Tongue (tissue), 2 donors: Measurements from ENCODE around the gene RTEL1. TPM values are rescaled to one million over a fixed set of nuclear protein-coding genes. Genes with fewer than 3 reads are reported as not detected.
"Not testable (repeated sequence)": the region's sequence is repeated elsewhere in the genome, so short reads cannot be mapped to it uniquely, and the experiment has no call there.

Experiments
- DNase-seq: peaks from one replicate; pipeline ENCODE4 v3.0.0-alpha.2; 2015
- total RNA-seq: library from RNA; depleted of rRNA; stranded (reverse); fragments of >200 nt; gene quantifications from one replicate; pipeline ENCODE4 v1.2.3, GENCODE V29; 2014

RTEL1 gene, protein sequence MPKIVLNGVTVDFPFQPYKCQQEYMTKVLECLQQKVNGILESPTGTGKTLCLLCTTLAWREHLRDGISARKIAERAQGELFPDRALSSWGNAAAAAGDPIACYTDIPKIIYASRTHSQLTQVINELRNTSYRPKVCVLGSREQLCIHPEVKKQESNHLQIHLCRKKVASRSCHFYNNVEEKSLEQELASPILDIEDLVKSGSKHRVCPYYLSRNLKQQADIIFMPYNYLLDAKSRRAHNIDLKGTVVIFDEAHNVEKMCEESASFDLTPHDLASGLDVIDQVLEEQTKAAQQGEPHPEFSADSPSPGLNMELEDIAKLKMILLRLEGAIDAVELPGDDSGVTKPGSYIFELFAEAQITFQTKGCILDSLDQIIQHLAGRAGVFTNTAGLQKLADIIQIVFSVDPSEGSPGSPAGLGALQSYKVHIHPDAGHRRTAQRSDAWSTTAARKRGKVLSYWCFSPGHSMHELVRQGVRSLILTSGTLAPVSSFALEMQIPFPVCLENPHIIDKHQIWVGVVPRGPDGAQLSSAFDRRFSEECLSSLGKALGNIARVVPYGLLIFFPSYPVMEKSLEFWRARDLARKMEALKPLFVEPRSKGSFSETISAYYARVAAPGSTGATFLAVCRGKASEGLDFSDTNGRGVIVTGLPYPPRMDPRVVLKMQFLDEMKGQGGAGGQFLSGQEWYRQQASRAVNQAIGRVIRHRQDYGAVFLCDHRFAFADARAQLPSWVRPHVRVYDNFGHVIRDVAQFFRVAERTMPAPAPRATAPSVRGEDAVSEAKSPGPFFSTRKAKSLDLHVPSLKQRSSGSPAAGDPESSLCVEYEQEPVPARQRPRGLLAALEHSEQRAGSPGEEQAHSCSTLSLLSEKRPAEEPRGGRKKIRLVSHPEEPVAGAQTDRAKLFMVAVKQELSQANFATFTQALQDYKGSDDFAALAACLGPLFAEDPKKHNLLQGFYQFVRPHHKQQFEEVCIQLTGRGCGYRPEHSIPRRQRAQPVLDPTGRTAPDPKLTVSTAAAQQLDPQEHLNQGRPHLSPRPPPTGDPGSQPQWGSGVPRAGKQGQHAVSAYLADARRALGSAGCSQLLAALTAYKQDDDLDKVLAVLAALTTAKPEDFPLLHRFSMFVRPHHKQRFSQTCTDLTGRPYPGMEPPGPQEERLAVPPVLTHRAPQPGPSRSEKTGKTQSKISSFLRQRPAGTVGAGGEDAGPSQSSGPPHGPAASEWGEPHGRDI (N-terminal part only)
- total RNA-seq, result 9.2 TPM

DNA sequence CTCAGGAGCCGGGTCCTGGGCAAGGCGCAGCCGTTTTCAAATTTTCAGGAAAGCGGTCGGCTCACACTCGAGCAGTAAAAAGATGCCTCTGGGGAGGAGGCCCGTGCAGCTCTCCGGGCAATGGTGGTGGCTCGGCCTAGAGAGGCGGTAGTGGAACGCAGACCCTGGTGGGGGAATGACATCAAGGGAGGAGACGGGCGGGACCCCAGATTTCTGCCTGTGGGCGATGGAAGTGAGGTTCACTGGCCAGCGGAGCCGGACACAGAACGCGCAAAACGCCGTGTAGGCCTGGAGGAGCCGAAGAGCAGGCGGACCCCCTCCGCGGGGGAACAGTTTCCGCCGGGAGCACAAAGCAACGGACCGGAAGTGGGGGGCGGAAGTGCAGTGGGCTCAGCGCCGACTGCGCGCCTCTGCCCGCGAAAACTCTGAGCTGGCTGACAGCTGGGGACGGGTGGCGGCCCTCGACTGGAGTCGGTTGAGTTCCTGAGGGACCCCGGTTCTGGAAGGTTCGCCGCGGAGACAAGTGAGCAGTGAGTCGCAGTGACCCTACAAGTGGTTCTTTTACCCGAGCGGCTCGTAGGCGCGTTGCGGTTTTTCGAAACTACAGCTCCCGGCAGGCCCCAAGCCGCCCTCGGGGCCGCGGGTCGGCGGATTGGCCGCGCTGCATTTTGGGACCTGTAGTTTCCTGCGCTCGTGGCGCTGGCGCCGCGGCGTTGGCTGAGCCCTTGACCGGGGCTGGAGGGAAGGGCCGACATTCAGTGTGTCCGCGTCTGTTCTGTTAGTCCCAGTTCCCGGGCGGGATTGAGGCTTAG, at the start of gene RTEL1:
Gene RTEL1 (plus strand): TSS at position 376 of the 812 bp plus-strand sequence. CDS start 1,091 bp downstream, outside the sequence.
- DNase-seq, result peak; percentile 95

DNA sequence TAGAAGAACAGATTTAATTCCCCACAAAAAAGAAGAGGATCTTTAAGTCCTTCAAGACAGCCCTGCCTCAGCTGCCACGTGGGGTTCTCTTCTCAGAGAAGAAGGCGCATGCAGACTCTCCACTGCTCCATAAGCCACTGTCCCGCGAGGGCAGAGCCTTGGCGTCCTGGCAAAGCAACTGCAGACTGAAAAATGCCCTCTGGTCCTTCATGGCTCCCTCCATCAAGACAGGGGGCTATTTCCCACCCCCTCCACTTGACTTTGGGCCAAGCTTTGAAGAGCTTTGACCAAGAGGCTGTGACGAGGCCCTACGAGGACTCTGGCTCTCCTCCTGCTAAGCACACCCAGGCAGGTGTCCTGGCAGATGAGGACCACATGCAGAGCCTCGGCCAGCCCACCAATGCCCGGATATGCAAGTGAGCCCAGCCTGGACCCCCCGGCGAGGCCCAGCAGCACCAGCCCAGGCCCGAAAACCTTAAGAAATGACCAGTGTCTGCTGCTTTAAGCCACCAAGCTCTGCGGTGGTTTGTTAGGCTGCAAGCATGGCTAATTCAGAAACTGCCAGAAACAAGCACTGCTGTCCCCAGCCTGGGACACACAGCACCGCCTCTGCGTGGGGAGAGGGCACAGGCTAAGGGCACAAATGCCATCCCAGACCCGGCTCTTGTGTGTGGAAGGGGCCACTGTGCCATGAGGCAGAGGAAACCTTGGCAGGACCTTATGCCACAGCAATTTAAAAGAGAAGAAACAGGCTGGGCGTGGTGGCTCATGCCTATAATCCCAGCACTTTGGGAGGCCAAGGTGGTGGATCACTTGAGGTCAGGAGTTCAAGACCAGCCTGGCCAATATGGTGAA, 47.3 kb upstream of the RTEL1 start:
- no peak for DNase-seq

DNA sequence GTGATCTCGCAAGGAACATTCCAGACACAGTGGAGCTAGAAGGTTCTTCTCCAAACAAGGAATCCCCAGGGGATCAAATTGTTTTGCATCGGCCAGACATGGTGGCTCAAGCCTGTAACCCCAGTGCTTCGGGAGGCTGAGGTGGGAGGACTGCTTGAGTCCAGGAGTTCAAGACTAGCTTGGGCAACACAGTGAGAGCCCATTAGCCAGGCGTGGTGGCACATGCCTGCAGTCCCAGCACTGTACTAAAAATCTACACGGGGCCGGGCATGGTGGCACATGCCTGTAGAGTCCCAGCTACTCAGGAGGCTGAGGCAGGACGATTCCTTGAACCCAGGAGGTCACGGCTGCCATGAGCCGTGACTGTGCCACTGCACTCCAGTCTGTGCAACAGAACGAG, 46.5 kb upstream of the RTEL1 start:
- DNase-seq, result no peak

DNA sequence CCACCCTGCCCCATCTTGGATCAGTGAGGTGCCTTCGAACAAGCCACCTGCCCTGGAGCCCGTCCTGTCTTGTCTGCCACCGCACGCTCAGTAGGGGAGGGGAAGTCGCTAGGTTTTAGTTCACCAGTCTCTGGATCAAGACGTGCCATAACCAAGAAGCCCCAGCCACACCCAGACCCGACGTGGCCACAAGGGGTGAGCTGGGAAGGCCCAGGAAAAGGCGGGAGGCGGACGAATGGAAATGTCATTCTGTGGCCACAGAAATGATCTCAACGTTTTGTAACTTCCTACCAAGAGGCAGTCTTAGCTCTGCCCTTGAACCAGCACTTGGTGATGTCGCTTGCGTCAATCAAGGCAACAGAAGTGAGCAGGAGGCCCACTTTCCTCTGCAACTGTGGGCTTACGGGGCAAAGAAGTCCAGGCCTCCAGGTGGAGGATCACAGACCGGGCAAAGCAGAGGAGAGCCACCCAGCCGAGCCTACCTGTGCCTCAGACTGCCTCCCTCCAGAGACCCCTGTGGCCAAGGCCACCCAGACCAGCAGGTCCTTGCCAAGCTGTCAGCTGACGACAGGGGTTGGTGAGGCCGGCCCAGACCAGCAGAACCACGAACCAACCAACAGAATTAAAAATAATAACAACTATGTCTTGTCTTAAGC, 45.7 kb upstream of the RTEL1 start:
- DNase-seq, result no peak

DNA sequence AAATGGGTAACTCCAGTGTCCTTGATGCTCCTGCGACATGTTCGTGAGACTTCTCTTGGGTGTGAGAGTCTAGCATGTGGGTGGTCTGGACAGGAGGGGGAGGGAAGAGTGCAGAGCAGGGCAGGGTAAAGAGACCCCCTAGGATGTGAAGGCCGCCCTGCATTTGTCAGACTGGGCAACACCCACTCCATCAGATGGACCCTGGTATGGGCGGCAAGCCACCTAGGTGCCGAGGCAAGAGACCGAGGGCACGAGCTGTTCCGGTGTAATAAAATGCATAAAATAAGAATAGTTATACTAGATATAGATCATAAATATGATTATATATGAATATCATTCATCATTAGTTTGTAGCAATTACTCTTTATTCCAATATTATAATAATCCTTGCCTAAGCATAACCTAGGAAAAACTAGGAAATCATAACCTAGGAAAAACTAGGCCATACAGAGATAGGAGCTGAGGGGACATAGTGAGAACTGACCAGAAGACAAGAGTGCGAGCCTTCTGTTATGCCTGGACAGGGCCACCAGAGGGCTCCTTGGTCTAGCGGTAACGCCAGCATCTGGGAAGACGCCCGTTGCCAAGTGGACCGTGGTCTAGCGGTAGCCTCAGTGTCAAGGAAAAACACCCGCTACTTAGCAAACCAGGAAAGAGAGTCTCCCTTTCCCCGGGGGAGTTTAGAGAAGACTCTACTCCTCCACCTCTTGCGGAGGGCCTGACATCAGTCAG, 44.1 kb upstream of the RTEL1 start:
- DNase-seq, result not testable (repeated sequence)

DNA sequence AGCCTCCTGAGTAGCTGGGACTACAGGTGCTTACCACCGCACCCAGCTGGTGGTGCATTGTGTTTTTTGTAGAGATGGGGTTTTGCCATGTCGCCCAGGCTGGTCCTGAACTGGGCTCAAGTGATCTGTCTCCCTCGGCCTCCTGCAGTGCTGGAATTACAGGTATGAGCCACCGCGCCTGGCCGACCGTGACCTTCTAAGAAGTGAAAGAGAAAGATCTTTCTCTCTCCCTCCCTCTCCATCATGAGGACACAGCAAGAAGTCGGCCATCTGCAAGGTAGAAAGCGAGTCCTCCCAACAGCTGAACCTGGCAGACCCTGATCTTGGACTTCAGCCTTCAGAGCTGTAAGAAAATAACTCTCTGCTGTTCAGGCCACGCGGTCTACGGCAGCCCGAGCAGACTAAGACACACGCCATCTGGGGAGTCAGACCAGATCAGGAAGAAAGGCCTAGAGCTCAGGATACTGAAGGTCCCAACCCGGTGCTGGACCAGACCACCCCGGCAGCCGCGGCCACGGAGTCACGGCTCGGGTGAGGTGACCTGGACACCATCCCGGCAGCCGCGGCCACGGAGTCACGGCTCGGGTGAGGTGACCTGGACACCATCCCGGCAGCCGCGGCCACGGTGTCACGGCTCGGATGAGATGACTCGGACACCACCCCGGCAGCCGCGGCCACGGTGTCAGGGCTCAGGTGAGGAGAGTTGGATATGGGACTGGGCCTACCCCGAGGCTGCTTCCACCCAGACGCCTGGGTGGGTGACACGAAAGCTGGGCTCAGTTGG, 40.8 kb upstream of the RTEL1 start:
- DNase-seq, result no peak

DNA sequence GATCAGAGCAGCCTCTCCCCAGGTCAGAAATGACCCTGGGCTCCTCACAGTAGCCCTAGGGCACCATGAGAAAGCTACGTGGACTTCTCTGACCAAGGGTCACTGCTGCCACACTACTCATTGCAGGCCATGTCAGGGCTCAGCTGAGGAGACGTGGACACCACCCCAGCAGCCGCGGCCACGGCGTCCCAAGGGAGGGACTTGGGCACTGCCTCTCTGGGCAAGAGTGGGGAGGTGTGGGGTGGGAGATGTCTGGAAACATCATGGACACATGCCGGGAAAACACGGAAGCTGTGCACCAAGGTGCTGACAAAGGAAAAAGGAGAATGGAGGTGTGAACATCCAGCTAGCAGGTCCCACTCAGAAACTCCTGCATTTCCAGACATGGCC, 40.2 kb upstream of the RTEL1 start:
- DNase-seq, result no peak

DNA sequence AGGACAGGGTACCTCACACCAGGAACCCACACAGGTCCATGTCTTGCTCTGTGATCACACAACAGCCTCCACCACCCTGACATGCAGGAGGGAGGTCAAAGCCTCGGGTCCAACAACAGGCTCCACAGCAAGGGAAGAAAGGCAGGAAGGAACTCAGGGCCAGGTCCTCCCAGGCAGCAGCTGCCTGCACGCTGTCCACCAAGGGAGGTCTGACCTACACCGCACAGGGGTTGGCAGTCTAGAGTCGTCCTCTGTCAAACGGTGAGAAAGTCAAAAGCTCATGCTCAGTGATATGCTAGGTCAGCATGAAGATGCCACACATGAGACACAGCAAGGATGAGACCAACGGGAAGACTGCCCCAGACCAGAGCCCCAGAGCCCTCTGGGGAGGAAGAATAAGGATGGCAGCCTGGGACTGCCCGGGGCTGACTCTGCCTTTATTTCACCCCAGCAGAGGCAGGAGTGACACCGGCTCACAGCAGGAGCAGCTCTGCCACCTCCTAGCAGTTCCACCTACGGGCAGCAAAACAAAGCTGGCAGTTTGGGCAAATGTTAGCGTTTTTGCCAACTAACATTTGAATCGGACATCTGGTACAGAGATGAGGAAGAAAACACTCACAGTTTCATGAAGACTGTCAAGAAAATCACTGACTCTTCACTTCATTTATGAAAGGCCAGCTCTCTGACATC, 39.7 kb upstream of the RTEL1 start:
- DNase-seq, result no peak

DNA sequence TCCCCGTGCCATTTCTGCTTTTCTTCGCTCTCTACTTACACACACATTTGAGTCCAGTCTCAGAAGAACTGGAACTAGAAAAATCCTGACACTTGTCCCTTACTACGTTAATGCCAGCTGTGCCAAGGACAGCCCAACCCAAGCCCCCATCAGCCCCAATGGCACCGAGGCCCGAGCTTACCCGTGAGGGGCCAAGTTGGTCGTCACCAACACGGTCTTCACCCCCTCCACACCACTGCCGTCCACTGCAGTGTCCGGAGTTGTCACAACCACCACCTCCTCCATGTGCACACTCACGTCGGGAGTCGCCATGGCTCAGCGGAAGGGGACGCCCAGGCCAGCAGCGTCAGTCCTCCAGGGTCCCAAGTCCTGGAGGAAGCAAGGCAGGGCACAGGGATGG, 39.0 kb upstream of the RTEL1 start:
- no peak for DNase-seq

DNA sequence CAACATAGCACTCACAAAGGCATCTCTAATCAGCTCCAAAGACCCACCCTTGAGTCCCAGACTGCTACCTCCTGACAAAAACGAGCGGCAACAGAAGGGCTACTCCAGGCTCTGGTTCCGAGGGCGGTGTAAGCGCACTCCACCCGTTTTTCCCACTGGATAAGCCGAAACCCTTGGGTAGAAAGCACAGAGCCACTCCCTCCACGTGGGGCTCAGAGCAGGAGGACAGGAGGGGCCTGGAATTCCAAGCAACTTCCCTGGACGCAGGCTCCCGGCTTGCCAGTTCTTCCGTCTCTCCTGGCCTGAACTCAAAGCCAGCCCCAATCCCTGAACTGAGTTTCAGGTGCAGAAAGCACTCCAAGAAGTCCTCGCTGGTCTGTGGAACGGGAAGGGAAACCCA, 38.6 kb upstream of the RTEL1 start:
- DNase-seq, result no peak

DNA sequence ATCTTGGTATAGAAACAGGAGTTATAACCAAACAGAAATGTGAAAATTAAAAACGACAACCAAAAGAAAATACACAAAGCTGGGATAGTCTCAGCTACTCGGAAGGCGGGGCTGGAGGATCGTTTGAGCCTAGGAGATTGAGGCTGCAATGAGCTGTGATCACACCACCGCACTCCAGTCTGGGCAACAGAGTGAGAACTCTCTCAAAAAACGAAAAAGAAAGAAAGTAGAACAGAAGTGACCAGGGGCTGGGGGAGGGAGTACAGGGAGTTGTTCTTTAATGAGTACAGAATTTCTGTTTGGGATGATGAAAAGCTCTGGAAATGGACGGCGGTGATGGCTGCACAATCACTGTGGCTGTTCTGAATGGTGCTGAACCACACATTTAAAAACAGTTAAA, 37.1 kb upstream of the RTEL1 start:
- DNase-seq, result no peak

DNA sequence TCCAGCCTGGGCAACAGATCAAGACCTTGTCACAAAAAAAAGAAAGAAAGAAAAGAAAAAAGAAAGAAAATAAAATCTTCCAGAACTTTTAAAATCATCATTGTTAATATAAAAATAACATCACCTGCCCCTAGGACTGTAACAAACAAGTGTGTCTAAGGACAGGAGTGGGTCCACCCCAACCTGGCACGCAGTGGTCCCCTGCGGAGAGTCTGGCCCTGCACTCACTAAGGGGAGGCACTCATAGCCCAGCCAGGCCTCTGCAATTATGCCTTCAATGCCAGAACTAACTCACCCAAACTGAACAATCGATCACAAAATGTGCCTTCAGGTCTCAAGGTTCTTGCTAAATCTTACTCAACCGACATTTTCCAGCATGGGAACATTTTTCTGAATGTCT, 36.0 kb upstream of the RTEL1 start:
- DNase-seq, result no peak

DNA sequence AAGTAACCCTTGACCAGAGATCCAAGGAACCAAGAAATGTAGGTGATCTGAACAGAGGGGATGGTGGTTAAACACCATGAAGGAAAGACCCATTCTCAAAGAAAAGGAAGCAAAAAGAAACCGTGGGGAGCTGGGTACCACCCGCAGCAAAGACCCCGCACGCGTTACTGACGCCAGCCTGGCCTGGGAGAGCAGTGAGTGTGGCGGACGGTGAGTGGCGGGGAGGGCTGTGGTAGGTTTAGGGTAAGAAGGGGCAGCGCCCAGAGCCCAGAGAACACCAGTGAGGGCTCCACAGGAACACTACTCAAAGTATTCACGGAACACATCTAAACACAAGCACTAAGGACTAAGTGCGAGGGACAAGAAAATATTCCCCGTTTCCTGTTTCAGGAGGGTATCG, 35.4 kb upstream of the RTEL1 start:
- no peak for DNase-seq

DNA sequence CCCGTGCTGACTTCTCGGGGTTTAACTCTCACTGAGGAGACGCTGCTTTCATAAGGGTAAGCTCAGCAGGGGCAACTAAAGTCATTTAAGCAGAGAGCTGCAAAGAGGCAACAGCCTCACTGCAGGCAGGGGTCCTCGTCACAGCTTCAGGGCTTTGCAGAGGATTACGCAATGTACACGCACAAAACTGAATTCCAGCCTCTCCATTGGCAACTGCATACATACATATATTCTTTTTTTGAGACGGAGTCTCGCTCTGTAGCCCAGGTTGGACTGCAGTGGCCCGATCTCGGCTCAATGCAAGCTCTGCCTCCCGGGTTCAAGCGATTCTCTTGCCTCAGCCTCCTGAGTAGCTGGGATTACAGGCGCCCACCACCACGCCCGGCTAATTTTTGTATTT, 33.6 kb upstream of the RTEL1 start:
- no peak for DNase-seq

DNA sequence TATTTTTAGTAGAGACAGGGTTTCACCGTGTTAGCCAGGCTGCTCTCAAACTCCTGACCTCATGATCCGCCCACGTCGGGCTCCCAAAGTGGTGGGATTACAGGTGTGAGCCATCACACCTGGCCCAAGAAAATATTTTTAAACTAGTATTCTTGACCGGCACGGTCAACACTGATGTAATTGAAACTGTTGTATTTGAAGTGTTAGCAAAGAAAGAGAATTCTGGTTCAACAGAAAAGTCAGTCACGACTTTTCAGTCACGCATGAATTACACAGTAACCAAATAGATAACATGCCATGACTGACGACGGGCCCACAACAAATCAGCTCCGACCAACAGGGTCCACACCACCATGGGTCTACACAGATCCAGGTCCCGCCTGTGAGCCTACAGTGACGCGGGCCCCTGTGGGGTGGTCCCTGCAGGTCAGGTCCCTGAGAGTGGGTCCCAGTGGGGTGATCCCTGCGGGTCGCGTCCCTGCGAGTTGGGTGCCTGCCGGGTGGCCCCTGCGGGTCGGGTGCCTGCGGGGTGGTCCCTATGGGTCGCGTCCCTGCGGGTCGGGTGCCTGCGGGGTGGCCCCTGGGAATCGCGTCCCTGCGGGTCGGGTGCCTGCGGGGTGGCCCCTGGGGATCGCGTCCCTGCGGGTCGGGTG, 32.2 kb upstream of the RTEL1 start:
- peak; percentile 51 for DNase-seq

DNA sequence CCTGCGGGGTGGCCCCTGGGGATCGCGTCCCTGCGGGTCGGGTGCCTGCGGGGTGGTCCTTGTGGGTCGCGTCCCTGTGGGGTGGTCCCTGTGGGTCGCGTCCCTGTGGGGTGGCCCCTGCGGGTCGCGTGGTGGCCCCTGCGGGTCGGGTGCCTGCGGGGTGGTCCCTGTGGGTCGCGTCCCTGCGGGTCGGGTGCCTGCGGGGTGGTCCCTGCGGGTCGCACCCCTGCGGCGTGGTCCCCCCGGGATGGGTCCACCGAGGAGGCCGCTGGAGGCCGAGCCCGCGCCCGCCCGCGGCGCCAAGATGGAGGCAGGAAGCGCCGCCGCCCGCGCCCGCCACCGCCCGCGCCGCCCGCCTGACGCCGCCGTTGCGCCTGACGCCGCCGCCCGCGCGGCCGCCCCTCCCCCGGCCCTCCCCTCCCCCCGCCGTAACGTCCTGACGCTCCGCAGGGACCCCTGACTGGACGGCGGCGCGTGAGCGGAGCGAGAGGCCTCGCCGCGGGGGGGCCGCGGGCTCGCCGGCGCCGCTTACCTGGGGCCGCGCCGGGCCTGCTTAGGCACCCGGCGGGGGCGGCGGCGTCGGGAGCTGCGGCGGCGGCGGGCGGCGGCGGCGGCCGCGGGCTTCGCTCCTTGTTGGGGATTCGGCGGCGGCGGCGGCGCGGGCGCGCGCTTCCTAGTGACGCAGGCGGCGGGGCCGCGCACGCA, 31.5 kb upstream of the RTEL1 start, which contains the start of gene GMEB2:
Gene GMEB2 (minus strand): TSS at position 678 of the 705 bp plus-strand sequence. CDS start 7,704 bp downstream, outside the sequence.
- peak; percentile 90 for DNase-seq
